Measurements from ENCODE around the gene TMEM259.
"Not testable (repeated sequence)": the region's sequence is repeated elsewhere in the genome, so short reads cannot be mapped to it uniquely, and the experiment has no call there.

TMEM259 gene

DNA sequence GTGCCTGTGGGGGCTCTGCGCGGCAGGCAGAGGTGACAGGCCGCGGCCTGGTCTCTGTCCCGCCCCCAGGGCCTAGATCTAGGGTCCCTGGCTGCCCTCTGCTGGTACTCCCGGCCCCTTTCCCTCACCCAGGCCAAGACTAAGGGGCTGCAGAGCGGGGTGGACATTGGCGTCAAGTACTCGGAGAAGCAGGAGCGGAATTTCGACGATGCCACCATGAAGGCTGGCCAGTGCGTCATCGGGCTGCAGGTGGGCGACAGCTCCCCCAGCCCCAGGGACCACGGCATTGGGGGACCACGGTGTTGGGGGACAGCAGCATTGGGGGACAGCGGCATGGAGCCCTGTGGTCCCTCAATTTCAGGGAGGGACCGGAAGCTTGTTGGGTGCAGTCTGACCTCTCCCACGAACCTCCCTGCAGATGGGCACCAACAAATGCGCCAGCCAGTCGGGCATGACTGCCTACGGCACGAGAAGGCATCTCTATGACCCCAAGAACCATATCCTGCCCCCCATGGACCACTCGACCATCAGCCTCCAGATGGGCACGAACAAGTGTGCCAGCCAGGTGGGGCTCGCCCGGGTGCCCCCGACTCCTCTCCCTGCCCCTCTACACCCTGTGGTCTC is 15.2 kb upstream of the TMEM259 start:
- no peak for DNase-seq (ENCODE audit: low read depth)
- TF ChIP-seq, protein P1, sequence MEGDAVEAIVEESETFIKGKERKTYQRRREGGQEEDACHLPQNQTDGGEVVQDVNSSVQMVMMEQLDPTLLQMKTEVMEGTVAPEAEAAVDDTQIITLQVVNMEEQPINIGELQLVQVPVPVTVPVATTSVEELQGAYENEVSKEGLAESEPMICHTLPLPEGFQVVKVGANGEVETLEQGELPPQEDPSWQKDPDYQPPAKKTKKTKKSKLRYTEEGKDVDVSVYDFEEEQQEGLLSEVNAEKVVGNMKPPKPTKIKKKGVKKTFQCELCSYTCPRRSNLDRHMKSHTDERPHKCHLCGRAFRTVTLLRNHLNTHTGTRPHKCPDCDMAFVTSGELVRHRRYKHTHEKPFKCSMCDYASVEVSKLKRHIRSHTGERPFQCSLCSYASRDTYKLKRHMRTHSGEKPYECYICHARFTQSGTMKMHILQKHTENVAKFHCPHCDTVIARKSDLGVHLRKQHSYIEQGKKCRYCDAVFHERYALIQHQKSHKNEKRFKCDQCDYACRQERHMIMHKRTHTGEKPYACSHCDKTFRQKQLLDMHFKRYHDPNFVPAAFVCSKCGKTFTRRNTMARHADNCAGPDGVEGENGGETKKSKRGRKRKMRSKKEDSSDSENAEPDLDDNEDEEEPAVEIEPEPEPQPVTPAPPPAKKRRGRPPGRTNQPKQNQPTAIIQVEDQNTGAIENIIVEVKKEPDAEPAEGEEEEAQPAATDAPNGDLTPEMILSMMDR (conservative IDR thresholded peaks at IDR 0.05; ENCODE audit: low read depth, low read length), result peak; percentile 19
- H3K4me3 ChIP-seq (ENCODE audit: low read depth, low read length), result no peak overlapping the region

DNA sequence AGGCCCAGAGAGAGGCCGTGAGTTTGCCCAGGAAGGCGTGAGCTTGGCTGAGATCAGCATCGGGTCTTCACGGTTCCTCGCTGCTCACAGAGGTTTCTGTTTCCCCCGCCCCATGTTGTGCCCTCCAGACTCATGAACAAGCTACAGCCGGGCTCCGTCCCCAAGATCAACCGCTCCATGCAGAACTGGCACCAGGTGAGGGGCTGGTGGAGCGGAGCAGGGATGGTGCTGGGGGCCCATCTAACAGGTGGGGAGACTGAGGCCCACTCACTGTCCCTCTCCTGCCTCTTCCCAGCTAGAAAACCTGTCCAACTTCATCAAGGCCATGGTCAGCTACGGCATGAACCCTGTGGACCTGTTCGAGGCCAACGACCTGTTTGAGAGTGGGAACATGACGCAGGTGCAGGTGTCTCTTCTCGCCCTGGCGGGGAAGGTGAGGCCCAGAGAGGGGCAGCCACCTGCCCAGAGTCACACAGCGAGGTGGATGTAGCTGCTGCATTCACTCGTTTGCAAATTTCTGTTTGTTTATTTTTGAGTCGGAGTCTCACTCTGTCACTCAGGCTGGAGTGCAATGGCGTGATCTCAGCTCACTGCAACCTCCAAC is 11.4 kb upstream of the TMEM259 start:
- H3K4me3 ChIP-seq (ENCODE audit: low read depth, low read length), result no peak overlapping the region
- TF ChIP-seq, protein P1 (conservative IDR thresholded peaks at IDR 0.05; ENCODE audit: low read depth, low read length), result no peak
- DNase-seq (ENCODE audit: low read depth), result no peak

DNA sequence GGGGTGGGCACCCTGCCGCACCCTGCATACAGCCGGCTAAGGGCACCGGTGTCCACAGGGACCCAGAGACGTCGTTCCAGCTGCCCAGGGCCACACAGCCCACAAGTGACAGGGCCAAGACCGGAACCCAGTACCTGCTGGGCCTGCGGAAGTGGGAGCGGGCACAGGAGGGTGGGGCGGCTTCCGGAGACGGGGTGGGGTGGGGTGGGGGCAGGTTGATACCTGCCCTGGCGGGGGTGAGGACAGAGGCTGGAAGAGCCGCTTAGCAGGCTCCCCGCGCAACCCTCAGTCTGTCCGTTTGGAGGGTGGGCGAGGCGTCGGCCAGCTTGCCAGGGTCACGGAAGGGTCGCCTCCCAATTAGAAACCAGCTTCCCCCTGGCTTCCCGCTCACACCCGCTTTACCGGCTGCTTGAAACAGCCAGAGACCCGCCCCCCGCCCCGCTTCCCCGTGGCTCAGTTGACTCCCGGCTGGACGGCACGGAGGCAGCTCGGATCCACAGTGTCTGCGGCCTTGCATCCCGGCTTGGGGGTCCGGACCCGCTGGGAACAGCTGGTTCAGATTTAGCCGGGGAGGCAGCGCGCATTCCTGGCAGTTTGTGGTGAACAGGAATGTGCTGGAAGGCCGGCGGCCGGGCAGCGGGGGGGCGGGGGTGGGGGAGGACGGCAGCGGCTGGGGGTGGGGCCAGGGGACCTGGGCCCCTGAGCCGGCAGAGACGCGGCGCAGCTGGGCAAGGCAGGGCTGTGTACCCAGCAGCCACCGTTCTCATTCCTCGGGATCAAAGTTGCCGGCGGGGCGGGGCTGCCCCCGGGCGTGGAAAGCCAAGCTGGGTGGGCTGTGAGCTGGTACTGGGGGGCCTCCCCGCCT is 7.4 kb upstream of the TMEM259 start:
- TF ChIP-seq, protein P1 (conservative IDR thresholded peaks at IDR 0.05; ENCODE audit: low read depth, low read length), result no peak
- peak overlapping the region; percentile 96 for H3K4me3 ChIP-seq (ENCODE audit: low read depth, low read length)
- peak; percentile 97 for DNase-seq (ENCODE audit: low read depth)

DNA sequence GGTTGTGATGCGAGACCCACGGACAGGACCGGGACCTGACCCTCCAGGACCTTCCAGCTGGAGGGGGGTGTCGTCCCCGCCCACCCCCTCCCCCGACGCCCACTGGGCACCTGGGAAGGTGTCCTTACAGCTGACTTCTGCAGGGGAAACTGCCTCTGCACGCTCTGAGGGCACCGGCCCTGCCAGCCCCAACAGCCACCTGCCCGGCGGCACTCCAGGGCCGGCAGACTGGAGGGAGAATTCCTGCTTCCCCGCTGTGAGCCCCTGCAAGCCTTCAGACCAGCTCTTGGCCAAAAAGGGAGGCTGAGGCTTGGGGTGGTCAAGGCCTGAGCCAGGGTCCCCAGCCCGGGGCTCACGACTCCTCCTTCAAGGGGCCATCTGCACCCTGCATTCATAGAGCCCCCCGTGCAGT is 6.7 kb upstream of the TMEM259 start:
- TF ChIP-seq, protein P1 (conservative IDR thresholded peaks at IDR 0.05; ENCODE audit: low read depth, low read length), result no peak
- peak overlapping the region; percentile 96 for H3K4me3 ChIP-seq (ENCODE audit: low read depth, low read length)
- no peak for DNase-seq (ENCODE audit: low read depth)

DNA sequence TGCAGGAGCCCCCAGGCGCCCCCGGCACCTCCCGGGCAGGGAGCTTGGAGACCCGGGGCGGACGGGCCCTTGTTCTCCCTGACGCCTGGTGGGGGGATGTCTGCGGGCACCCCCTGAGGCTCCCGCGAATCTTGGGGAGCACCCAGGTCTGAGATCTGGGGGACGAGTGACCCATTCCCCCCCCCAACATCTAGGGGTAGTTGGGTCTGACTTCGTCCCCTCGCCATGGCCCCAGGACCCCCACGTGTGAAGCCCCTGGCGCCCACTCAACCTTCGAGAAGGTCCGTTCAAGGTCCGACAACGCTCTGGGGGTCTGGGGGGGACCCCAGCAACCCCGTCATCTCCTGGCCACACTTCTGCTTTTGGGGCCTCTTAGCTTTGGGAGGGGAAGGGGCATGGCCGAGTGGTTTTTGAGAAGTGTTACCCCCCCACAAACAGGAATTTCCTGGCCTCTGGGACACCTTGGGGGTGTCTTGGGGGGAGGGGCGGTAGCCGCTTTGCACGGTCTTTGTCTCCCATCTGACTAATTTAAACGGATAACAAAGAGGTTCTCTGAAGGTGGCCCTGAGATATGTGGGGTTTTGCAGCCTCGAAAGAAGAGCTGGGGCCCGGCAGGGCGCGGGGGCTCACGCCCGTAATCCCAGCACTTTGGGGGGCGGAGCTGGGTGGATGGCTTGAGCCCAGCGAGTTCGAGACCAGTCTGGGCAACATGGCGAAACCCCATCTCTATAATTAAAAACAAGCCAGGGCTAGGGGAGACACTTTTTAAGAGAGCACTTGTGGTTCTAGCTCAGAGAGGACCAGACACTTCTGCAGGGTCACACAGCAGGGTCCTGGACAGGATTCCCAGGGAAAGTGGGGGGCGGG is 6.1 kb upstream of the TMEM259 start:
- no peak for DNase-seq (ENCODE audit: low read depth)
- TF ChIP-seq, protein P1 (conservative IDR thresholded peaks at IDR 0.05; ENCODE audit: low read depth, low read length), result no peak
- H3K4me3 ChIP-seq (ENCODE audit: low read depth, low read length), result peak overlapping the region; percentile 96

DNA sequence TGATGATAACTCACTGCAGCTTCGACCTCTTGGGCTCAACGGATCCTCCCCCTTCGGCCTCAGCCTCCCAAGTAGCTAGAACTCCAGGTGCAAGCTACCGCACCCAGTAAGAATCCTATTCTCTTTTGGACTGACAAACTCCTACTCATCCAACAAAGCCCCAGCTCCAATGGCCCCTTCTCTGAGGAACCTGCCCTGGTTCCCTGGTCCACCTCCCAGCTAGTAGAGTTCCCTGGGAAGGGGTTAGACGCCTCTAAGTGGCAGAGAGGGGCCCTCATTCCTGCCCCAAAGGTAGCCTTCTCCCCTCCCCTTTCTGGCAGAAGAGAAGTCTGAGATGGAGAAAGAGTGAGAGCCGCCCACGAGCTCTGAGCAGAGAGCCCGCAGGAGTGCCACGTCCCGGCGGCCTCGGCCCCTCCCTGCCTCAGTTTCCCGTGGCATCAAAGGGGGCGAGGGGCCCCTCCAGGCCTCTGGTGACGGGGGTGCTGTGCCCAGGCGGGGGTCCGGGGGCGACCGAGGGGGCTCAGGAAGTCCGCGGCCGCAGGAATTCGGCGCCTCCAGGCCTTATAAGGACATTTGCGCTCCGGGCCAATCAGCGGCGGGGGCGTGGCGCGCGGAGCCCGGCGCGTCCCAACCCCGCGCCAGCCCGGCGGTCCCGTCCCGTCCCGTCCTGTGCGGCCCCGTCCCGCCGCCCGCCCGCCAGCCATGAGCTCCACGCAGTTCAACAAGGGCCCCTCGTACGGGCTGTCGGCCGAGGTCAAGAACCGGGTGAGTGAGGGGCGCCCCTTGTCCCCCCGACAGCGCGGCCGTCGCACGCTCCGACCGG is 5.2 kb upstream of the TMEM259 start, which contains the start of gene CNN2:
Gene CNN2 (plus strand): TSS at position 649 of the 823 bp plus-strand sequence. CDS start 54 bp downstream, at position 703.
- DNase-seq (ENCODE audit: low read depth), result peak; percentile 81
- TF ChIP-seq, protein P1 (conservative IDR thresholded peaks at IDR 0.05; ENCODE audit: low read depth, low read length), result no peak
- H3K4me3 ChIP-seq (ENCODE audit: low read depth, low read length), result peak within 1 kb of the TSS; percentile 96

DNA sequence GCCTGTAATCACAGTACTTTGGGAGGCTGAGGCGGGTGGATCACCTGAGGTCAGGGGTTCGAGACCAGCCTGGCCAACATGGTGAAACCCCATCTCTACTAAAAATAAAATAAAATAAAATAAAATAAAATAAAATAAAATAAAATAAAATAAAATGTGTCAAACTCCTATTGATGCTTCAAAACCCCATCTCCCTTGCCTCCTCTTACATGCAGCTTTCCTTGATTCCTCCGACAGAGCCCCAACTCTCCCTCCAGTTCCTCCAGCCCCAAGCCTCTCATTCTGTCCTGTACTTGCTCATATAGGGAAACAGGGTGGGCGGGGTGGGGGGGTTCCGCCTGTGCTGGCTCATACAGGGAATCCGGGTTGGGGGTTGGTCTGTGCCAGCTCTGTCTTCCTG is 4.2 kb upstream of the TMEM259 start:
- not testable (repeated sequence) for DNase-seq (ENCODE audit: low read depth); H3K4me3 ChIP-seq (ENCODE audit: low read depth, low read length)

DNA sequence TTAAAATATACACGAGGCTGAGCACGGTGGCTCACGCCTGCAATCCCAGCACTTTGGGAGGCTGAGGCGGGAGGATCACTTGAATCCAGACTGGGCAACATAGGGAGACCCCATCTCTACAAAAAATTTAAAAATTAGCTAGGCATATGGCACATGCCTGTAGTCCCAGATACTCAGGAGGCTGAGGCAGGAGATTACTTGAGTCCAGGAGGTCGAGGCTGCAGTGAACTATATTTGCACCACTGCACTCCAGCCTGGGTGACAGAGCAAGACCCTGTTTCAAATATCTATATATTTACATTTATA is 2.9 kb upstream of the TMEM259 start:
- DNase-seq (ENCODE audit: low read depth); H3K4me3 ChIP-seq (ENCODE audit: low read depth, low read length): not testable (repeated sequence)
